Transverse colon (tissue), 4 donors: ENCODE results near the gene ADK. TPM values are rescaled to one million over a fixed set of nuclear protein-coding genes. Genes with fewer than 3 reads are reported as not detected.

Source experiments
- DNase-seq: peaks from one replicate; pipeline ENCODE4 v3.0.0-alpha.2; 2019
- H3K27ac ChIP-seq, 4 donors: fragments of 200-600 bp; sonication (generic); 2 replicates each; pipeline ENCODE4 v1.5.1; 2016 to 2018; ENCODE audit warnings: inconsistent platforms in 4 of 4
- H3K27me3 ChIP-seq: fragments of 200-600 bp; sonication (generic); 2 replicates; pipeline ENCODE4 v1.5.1; 2017; ENCODE audit warnings: inconsistent platforms
- H3K36me3 ChIP-seq, 4 donors: fragments of 200-600 bp; sonication (generic); 2 replicates each; pipeline ENCODE4 v1.5.1; 2017 to 2019; ENCODE audit warnings: inconsistent platforms in 4 of 4
- H3K4me1 ChIP-seq, 4 donors: fragments of 200-600 bp; sonication (generic); 2 replicates each; pipeline ENCODE4 v1.5.1; 2017 to 2020; ENCODE audit warnings: inconsistent platforms in 4 of 4
- H3K4me3 ChIP-seq, 4 donors: fragments of 200-600 bp; sonication (generic); 1 replicate in 1 of 4; 2 replicates in 3 of 4; pipeline versions ENCODE4 v1.5.1 to v1.6.1; 2017 to 2019; ENCODE audit warnings: inconsistent platforms in 4 of 4
- H3K9me3 ChIP-seq, 2 donors: fragments of 200-600 bp; sonication (generic); 2 replicates each; pipeline ENCODE4 v1.5.1; 2017 to 2019; ENCODE audit warnings: inconsistent platforms in 2 of 2
- EP300 ChIP-seq: sonication (generic); formaldehyde crosslinking; IDR thresholded peaks from one replicate; pipeline ENCODE4 v1.6.1; 2017; ENCODE audit warnings: antibody characterized with exemption, low read depth
- POLR2A ChIP-seq: fragments of 450-650 bp; IDR thresholded peaks from one replicate; pipeline ENCODE4 v1.6.1; 2016; ENCODE audit warnings: antibody characterized with exemption, mild to moderate bottlenecking, moderate library complexity
- POLR2AphosphoS5 ChIP-seq, 3 donors: sonication (generic); formaldehyde crosslinking; IDR thresholded peaks; one replicate each; pipeline ENCODE4 v1.6.1; 2016; ENCODE audit warnings: antibody characterized with exemption in 3 of 3
- WGBS, 2 donors: methylation state at CpG; one replicate each; pipeline ENCODE4 v1.1.5; 2018; ENCODE audit warnings: low coverage in 1 of 2; 5-methylcytosine and 5-hydroxymethylcytosine counted together
- in situ Hi-C, 4 donors: fragments of 200-750 bp; cut with MboI; loops; one replicate each; pipeline versions ENCODE4 v1.15.0 to v1.15.1; 2017; ENCODE audit warnings: low sequenced_read_pairs in 3 of 4, low pct_ligation_motif_present in 1 of 4, low pct_unique_long_range_greater_than_20kb in 1 of 4
- intact Hi-C: fragments of 100-400 bp; cut with DNase I; formaldehyde crosslinking; loops from one replicate; pipeline ENCODE4 v1.15.1; 2023; ENCODE audit warnings: low total_unique reads
- total RNA-seq, 4 donors: library from RNA; depleted of rRNA; stranded (reverse); fragments of >200 nt; gene quantifications; one replicate each; pipeline ENCODE4 v1.1.0, GENCODE V29; 2016
- TF ChIP-seq, protein P1 (sequence below), 5 experiments: fragments of 200-600 bp in 3 of 5; fragments of 450-650 bp in 2 of 5; sonication (generic) in 3 of 5; IDR thresholded peaks; 1 replicate in 2 of 5; 2 replicates in 3 of 5; pipeline ENCODE4 v1.5.1; 2016 to 2017; ENCODE audit warnings: antibody characterized with exemption in 5 of 5, inconsistent platforms in 3 of 5, mild to moderate bottlenecking in 2 of 5, moderate library complexity in 1 of 5

The ADK gene
- total RNA-seq, 4 donors from 2014 or later, result 6.8 to 25.2 (median 14.8) TPM

DNA sequence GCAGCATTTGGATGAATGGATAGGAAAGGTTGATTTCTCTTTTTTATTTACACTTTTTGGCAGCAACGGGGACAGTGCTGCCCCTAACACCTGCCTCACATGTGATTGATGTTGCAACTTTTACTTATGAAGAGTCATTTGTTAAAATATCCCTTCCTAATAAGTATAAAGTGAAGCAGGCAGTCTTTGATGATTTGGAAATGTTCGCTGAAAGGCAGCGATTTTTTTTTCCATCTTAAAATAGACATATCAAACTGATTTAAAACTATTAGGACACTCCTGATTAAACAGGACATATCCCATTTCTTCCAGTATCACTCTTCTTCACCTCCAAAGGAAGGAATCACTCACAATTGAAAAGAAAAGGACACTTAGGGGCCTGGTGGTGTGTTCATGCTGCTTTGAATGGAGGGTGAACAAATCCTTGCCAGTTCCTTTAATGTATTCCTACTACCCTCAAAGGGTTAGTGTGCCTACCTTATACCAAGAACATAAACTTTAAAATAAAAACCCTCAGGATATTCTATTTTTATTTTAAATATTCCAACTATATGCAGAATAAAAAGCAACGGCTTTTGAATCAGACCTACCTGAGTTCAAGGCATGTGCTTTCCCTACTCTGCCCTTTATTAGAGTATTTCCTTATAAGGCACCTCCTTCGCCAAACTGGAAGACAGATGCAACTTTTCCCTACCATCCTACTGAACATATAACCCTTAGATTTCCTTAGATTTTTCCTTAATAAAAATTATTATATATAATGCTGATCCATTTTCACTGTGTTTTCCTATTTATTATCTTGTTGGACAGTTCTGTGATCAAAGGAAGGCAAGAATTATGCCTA lies 1.1 kb downstream of the ADK start:
- 14 to 15% methylated on average over 5 of the region's 5 CpGs for WGBS, 2 donors
- Histone ChIP-seq H3K36me3 (no peaks in the 10 kb centered on the region), H3K4me1 (peaks cover 12 to 46% (median 22%) of the 10 kb centered on the region in 4 donors), H3K9me3 (no peaks in the 10 kb centered on the region), H3K27ac (peak overlapping the region; percentile 87 to 94 (median 92)), H3K4me3 (peak overlapping the region; percentile 83 to 98 (median 87)), H3K27me3 (no peaks in the 10 kb centered on the region)
- intact Hi-C loops, result no loop called here
- DNase-seq, result no peak
- TF ChIP-seq EP300 (no peak), POLR2A (no peak), POLR2AphosphoS5 (IDR thresholded peaks at IDR 0.05) (no peak)
- TF ChIP-seq, protein P1, sequence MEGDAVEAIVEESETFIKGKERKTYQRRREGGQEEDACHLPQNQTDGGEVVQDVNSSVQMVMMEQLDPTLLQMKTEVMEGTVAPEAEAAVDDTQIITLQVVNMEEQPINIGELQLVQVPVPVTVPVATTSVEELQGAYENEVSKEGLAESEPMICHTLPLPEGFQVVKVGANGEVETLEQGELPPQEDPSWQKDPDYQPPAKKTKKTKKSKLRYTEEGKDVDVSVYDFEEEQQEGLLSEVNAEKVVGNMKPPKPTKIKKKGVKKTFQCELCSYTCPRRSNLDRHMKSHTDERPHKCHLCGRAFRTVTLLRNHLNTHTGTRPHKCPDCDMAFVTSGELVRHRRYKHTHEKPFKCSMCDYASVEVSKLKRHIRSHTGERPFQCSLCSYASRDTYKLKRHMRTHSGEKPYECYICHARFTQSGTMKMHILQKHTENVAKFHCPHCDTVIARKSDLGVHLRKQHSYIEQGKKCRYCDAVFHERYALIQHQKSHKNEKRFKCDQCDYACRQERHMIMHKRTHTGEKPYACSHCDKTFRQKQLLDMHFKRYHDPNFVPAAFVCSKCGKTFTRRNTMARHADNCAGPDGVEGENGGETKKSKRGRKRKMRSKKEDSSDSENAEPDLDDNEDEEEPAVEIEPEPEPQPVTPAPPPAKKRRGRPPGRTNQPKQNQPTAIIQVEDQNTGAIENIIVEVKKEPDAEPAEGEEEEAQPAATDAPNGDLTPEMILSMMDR (IDR thresholded peaks at IDR 0.05), result no peak
- in situ Hi-C loops, result no loop called here

DNA sequence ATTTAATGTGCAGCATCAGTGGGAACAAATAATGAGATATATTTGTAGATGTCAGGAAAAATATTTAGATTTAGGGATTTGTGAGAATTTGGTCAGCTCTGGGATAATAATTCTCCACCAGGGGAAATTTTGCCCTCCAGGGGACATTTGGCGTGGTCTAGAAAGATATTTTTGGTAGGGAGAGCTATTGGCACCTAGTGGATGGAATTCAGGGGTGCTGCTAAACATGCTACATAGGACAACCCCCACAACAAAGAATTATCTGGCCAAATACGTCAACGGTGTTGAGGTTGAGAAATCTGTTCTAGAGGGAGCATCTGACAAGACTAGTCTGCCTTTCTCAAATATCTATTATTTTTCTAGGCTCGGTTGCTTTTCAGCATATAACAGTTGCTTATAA lies 2.1 kb downstream of the ADK start:
- 61 to 68% methylated on average over 4 of the region's 4 CpGs for WGBS, 2 donors
- no peaks in the 10 kb centered on the region for H3K27me3 ChIP-seq
- TF ChIP-seq EP300, result no peak
- TF ChIP-seq, protein P1 (IDR thresholded peaks at IDR 0.05), result peak; percentile 12 to 30 (median 25)
- peaks cover 12 to 47% (median 22%) of the 10 kb centered on the region in 4 donors for H3K4me1 ChIP-seq
- H3K36me3 ChIP-seq, result no peaks in the 10 kb centered on the region
- no peak for DNase-seq
- H3K27ac ChIP-seq, result peak overlapping the region in 1 of 4 donors; percentile 10
- in situ Hi-C loops (no loop called here), intact Hi-C loops (no loop called here)
- H3K9me3 ChIP-seq, result no peaks in the 10 kb centered on the region
- H3K4me3 ChIP-seq, result no peak overlapping the region

DNA sequence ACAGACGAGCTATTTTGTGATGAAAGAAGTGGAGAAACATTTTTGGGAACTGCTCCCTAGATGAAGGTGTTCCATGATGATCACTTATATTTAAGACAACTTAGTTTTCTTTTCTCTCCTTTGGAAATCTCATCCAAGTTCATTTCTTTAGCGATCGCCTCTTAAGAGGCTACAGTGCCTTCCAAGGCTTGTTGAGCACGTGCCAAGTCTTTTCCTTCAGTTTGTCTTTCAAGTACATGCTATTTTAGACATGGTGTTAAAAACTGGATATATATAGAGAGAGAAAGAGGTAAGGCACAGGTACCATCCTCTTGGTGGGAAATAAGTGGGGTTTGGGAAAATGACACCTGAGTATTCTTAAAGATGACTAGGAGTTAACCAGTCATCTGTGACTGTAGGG lies 2.7 kb downstream of the ADK start:
- Histone ChIP-seq H3K4me3 (no peak overlapping the region), H3K36me3 (no peaks in the 10 kb centered on the region), H3K27me3 (no peaks in the 10 kb centered on the region), H3K27ac (peak overlapping the region in 1 of 4 donors; percentile 10), H3K4me1 (peaks cover 12 to 45% (median 22%) of the 10 kb centered on the region in 4 donors), H3K9me3 (no peaks in the 10 kb centered on the region)
- WGBS, 2 donors, result 67 to 74% methylated on average over 4 of the region's 4 CpGs
- TF ChIP-seq EP300 (no peak), POLR2A (no peak), POLR2AphosphoS5 (IDR thresholded peaks at IDR 0.05) (no peak)
- TF ChIP-seq, protein P1 (IDR thresholded peaks at IDR 0.05), result no peak
- intact Hi-C loops, result no loop called here
- in situ Hi-C loops, result no loop called here
- DNase-seq, result no peak

DNA sequence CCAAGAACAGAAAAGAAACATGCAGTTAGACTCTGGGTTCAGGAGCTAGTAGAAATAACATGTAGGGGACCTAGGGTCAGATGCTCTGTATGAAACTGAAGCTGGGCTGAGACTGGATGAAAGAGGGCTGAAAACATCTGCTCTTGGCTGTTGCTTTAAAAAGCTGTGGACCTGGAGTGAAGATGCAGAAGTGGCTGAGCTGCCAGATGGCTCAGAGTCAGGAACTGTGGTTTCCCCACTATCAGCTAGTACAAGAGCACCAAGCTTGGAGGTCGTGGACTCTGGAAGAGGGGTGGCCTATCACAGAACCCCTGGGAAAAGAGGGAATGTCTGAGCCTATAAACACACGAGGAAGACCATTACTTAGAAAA lies 5.9 kb downstream of the ADK start:
- WGBS, 2 donors, result 52 to 72% methylated on average over 2 of the region's 2 CpGs
- intact Hi-C loops, result no loop called here

More for the DNA sequence above, 5.9 kb downstream of the ADK start:
- Histone ChIP-seq H3K27me3 (no peaks in the 10 kb centered on the region), H3K4me3 (no peak overlapping the region), H3K4me1 (peaks cover 3 to 27% (median 9%) of the 10 kb centered on the region in 4 donors), H3K9me3 (no peaks in the 10 kb centered on the region), H3K27ac (no peak overlapping the region), H3K36me3 (no peaks in the 10 kb centered on the region)
- in situ Hi-C loops, result no loop called here
- TF ChIP-seq EP300 (no peak), POLR2A (no peak), POLR2AphosphoS5 (IDR thresholded peaks at IDR 0.05) (no peak)
- TF ChIP-seq, protein P1 (IDR thresholded peaks at IDR 0.05), result no peak
- DNase-seq, result peak; percentile 30
